NCI-H524 treated with DMSO at 0.1 percent for 48 hours (cell line): Measurements from ENCODE around the gene GNPTG.

ENCODE experiments used
- DNase-seq: peaks from one replicate; lab custom pipeline; 2025; lab: John Stamatoyannopoulos, UW

Gene GNPTG

GRCh38 chr16:1351582-1352362 lies at the start of gene GNPTG, which contains the start of gene TSR3:
Gene GNPTG (plus strand): TSS chr16:1351931. CDS start chr16:1351966, 35 bp downstream.
Gene TSR3 (minus strand): TSS chr16:1351878. CDS start chr16:1351804, 74 bp downstream.
- no peak for DNase-seq

- no peak for DNase-seq
Measured at GRCh38 chr16:1305823-1306222, 45.9 kb upstream of the GNPTG start.

DNA sequence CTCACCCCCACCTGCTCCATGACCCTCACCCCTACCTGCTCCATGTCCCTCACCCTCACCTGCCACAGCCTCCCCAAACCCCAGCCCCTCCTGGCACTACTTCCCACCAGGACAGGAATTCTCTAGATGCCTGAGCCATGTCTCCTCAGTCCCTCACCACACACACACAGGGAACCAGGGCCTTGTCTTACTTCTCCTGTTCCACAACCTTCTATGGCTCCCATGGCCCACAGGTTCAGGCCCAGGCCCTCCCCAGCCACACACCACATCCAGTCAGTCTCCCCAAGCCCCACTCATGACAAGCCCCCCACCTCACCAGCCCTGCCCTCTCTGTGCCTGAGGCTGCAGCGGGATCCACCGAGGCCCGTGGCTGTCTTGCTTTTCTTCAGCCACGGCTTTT lies 45.4 kb upstream of the GNPTG start:
- no peak for DNase-seq

- no peak for DNase-seq
Measured at GRCh38 chr16:1308036-1308976, 43.4 kb upstream of the GNPTG start.

DNA sequence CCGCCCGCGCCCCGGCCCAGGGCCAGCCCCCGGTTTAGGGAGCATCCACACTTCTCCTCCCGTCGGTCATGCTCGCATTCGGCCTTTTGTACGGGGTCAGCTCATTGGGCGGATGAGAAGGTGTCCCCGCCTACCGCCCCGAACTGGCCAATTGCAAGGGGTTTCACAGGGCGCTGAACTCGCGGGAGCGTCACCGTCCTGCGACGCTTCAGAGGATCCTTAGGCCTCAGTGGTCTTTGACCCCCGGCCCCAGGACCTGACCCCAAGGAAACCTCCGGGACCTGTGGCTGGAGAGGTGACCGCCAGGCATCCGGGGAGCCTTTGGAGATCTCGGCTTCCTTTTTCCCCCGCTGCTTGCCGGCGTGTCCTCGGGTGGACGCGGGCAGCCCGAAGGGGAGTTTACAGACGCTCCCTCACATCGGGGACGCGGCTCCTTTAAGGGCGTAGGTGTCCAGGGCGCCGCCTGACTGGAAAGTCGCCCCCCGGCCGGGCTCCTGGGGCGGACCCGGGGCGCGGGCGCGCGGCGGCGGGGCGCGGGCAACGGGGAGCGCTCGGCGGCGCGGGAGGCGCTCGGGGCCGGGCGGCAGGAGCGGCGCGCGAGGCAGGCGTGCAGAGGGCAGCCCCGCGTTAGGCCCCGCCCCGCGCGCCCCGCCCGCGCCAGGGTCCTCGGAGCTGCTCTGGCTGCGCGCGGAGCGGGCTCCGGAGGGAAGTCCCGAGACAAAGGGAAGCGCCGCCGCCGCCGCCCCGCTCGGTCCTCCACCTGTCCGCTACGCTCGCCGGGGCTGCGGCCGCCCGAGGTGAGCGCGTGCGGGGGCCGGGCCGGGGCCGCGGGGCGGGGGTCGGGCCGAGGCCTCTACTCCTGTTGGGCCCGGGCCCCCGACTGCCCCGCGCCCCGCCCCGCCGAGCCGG lies 42.5 kb upstream of the GNPTG start, which contains the start of gene UBE2I:
Gene UBE2I (plus strand): TSS at position 660 of the 909 bp plus-strand sequence. CDS start 4,395 bp downstream, outside the sequence.
- DNase-seq = peak; percentile 90

- no peak for DNase-seq
Measured at GRCh38 chr16:1309888-1310831, 41.6 kb upstream of the GNPTG start.

- DNase-seq = no peak
Measured at GRCh38 chr16:1310832-1311200, 40.9 kb upstream of the GNPTG start.

GRCh38 chr16:1311212-1311737 lies 40.5 kb upstream of the GNPTG start:
- no peak for DNase-seq

- DNase-seq = no peak
Measured at GRCh38 chr16:1311738-1312466, 39.8 kb upstream of the GNPTG start.

- no peak for DNase-seq
Measured at GRCh38 chr16:1312467-1312816, 39.3 kb upstream of the GNPTG start.

- no peak for DNase-seq
Measured at GRCh38 chr16:1312903-1313302, 38.8 kb upstream of the GNPTG start.

DNA sequence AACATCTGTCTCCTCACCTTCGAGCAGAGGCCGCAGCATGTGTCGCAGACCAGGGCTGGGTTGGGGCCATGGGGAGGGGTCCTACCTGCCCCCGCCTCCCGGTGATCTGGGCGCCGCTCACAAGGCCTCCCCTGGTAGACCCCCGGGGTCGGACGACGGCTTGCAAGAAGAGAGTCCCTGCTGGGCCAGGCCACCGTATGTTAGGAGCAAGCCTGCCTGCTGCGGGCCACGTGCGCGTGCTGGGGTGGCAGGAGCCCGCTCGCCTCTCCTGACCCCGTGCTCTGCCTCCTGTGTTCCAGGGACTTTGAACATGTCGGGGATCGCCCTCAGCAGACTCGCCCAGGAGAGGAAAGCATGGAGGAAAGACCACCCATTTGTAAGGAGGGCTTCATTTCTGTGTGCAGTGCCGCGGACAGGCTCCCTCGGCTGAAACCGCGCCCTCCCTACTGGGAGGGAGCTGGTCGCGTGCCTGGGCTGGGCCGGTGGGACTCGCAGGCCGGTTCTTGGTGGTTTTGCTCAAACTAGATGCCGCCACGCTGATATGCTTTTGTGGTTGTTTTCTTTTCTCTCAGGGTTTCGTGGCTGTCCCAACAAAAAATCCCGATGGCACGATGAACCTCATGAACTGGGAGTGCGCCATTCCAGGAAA lies 37.9 kb upstream of the GNPTG start:
- DNase-seq = no peak

GRCh38 chr16:1314399-1315068 lies 37.2 kb upstream of the GNPTG start:
- no peak for DNase-seq

GRCh38 chr16:1315081-1316032 lies 36.4 kb upstream of the GNPTG start:
- DNase-seq = no peak

DNA sequence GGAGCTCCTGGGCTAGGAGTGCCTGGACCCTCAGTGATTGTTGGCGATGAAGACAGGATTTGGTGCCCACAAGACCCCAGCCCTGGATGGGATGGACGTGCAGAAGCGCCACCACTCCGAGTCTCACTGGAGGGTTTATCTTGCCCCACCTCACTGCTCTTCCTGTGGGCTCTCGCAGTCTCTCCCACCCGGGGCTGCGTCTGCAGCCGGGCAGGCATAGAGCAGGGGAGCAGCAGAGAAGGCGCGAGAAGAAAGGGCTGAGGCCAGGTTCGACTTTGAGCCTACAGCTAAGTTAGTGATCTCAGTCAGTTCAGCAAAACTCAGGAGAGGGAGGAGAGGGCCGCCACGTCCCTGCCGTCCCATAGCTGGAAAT lies 35.7 kb upstream of the GNPTG start:
- no peak for DNase-seq

GRCh38 chr16:1317479-1318267 lies 34.1 kb upstream of the GNPTG start:
- DNase-seq = no peak

GRCh38 chr16:1318268-1318545 lies 33.5 kb upstream of the GNPTG start:
- DNase-seq = no peak
